ENCODE data around the gene SULT1C2. TPM values are rescaled to one million over a fixed set of nuclear protein-coding genes. Genes with fewer than 3 reads are reported as not detected.

SULT1C2 gene
- total and polyA plus RNA-seq, 4 donors: 0.07 to 8.9 (median 0.62) TPM

DNA sequence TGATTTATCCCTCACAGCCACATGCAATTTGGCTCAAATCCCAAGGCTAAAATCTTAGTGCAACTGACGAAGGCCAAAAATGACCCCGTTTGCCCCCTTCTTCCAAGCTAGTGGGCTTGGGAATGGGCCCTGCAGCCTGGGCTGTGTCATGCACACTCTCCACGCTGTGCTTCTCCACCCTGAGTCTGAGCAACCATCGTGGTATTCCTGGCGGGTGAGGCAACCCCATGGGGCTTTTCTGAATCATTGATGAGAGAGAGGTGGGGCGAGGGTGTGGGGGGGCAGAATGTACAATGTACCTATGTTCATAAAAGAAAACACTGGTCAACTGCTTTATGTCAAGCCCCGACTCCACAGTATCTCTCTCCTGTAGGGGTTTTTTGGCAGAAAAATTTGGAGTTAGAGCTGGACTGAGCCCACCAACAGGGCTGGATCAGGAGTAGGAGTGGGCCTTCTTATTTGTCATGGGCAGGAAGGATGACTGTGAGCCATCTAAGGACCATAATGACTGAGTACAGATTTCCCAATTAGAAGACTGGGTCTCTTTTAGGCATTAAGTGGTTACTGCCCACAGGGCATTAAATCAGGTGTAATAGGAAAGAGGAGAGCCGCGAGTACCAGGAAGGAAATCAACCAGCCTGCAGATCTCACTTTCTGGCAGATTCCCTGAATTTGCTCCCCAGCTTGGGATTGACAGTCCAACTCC lies 8.9 kb downstream of the SULT1C2 start:
- H3K4me1 ChIP-seq (ENCODE audit: control insufficient read depth in 4 of 4, insufficient read depth in 4 of 4, low read length in 3 of 4): no peaks in the 10 kb centered on the region
- no peak overlapping the region for H3K9ac ChIP-seq (ENCODE audit: low read depth in 1 of 2, low read length in 2 of 2)
- 77% methylated on average over 9 of the region's 9 CpGs for WGBS
- H3K4me3 ChIP-seq (ENCODE audit: low read depth in 1 of 3, low read length in 3 of 3): no peak overlapping the region
- no peak for TF ChIP-seq FOXA2 (IDR thresholded peaks at IDR 0.05)
- no peak for TF ChIP-seq FOXA1 (IDR thresholded peaks at IDR 0.05)
- TF ChIP-seq, protein P1, sequence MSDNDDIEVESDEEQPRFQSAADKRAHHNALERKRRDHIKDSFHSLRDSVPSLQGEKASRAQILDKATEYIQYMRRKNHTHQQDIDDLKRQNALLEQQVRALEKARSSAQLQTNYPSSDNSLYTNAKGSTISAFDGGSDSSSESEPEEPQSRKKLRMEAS (IDR thresholded peaks at IDR 0.05): no peak
- TF ChIP-seq, protein P2, sequence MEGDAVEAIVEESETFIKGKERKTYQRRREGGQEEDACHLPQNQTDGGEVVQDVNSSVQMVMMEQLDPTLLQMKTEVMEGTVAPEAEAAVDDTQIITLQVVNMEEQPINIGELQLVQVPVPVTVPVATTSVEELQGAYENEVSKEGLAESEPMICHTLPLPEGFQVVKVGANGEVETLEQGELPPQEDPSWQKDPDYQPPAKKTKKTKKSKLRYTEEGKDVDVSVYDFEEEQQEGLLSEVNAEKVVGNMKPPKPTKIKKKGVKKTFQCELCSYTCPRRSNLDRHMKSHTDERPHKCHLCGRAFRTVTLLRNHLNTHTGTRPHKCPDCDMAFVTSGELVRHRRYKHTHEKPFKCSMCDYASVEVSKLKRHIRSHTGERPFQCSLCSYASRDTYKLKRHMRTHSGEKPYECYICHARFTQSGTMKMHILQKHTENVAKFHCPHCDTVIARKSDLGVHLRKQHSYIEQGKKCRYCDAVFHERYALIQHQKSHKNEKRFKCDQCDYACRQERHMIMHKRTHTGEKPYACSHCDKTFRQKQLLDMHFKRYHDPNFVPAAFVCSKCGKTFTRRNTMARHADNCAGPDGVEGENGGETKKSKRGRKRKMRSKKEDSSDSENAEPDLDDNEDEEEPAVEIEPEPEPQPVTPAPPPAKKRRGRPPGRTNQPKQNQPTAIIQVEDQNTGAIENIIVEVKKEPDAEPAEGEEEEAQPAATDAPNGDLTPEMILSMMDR (IDR thresholded peaks at IDR 0.05; ENCODE audit: low read depth, low read length, missing input control): no peak
- TF ChIP-seq, protein P3, sequence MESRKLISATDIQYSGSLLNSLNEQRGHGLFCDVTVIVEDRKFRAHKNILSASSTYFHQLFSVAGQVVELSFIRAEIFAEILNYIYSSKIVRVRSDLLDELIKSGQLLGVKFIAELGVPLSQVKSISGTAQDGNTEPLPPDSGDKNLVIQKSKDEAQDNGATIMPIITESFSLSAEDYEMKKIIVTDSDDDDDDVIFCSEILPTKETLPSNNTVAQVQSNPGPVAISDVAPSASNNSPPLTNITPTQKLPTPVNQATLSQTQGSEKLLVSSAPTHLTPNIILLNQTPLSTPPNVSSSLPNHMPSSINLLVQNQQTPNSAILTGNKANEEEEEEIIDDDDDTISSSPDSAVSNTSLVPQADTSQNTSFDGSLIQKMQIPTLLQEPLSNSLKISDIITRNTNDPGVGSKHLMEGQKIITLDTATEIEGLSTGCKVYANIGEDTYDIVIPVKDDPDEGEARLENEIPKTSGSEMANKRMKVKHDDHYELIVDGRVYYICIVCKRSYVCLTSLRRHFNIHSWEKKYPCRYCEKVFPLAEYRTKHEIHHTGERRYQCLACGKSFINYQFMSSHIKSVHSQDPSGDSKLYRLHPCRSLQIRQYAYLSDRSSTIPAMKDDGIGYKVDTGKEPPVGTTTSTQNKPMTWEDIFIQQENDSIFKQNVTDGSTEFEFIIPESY (IDR thresholded peaks at IDR 0.05): no peak
- TF ChIP-seq, protein P4, sequence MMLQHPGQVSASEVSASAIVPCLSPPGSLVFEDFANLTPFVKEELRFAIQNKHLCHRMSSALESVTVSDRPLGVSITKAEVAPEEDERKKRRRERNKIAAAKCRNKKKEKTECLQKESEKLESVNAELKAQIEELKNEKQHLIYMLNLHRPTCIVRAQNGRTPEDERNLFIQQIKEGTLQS (IDR thresholded peaks at IDR 0.05): no peak
- TF ChIP-seq YY1 (IDR thresholded peaks at IDR 0.05): no peak
- TF ChIP-seq HNF4G (IDR thresholded peaks at IDR 0.05): no peak
- TF ChIP-seq RXRA (IDR thresholded peaks at IDR 0.05): no peak
- TF ChIP-seq TAF1 (conservative IDR thresholded peaks at IDR 0.05): no peak
- TF ChIP-seq EGR1 (IDR thresholded peaks at IDR 0.05; ENCODE audit: low read depth in 2 of 2): no peak
- no peak for TF ChIP-seq HNF4A (conservative IDR thresholded peaks at IDR 0.05)
- no peak for TF ChIP-seq JUND (IDR thresholded peaks at IDR 0.05)
- TF ChIP-seq SP1 (IDR thresholded peaks at IDR 0.05): no peak
- TF ChIP-seq, protein P5, sequence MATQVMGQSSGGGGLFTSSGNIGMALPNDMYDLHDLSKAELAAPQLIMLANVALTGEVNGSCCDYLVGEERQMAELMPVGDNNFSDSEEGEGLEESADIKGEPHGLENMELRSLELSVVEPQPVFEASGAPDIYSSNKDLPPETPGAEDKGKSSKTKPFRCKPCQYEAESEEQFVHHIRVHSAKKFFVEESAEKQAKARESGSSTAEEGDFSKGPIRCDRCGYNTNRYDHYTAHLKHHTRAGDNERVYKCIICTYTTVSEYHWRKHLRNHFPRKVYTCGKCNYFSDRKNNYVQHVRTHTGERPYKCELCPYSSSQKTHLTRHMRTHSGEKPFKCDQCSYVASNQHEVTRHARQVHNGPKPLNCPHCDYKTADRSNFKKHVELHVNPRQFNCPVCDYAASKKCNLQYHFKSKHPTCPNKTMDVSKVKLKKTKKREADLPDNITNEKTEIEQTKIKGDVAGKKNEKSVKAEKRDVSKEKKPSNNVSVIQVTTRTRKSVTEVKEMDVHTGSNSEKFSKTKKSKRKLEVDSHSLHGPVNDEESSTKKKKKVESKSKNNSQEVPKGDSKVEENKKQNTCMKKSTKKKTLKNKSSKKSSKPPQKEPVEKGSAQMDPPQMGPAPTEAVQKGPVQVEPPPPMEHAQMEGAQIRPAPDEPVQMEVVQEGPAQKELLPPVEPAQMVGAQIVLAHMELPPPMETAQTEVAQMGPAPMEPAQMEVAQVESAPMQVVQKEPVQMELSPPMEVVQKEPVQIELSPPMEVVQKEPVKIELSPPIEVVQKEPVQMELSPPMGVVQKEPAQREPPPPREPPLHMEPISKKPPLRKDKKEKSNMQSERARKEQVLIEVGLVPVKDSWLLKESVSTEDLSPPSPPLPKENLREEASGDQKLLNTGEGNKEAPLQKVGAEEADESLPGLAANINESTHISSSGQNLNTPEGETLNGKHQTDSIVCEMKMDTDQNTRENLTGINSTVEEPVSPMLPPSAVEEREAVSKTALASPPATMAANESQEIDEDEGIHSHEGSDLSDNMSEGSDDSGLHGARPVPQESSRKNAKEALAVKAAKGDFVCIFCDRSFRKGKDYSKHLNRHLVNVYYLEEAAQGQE (IDR thresholded peaks at IDR 0.05): no peak
- no peak for TF ChIP-seq GABPA (IDR thresholded peaks at IDR 0.05 in 1 of 2, conservative IDR thresholded peaks at IDR 0.05 in 1 of 2)
- no peak for TF ChIP-seq NR2F2 (IDR thresholded peaks at IDR 0.05)
- no peak for DNase-seq (ENCODE audit: low spot score)
- no peaks in the 10 kb centered on the region for H3K36me3 ChIP-seq (ENCODE audit: control insufficient read depth in 4 of 4, insufficient read depth in 3 of 4, low read depth in 1 of 4, low read length in 3 of 4)
- no peaks in the 10 kb centered on the region for H3K9me3 ChIP-seq (ENCODE audit: control insufficient read depth in 4 of 4, low read length in 3 of 4)
- H3K27me3 ChIP-seq (ENCODE audit: control insufficient read depth in 4 of 4, insufficient read depth in 4 of 4, low read length in 3 of 4): no peaks in the 10 kb centered on the region
- H3K27ac ChIP-seq (ENCODE audit: low read depth in 1 of 2, low read length in 2 of 2): no peak overlapping the region
